GM12891 (cell line): ENCODE measurements around the gene PUS1.

Experiments used
- POLR2A ChIP-seq: IDR thresholded peaks from 2 replicates; pipeline ENCODE4 v1.6.1; 2011; ENCODE audit warnings: low read depth, low read length, control low read depth
- POLR2AphosphoS5 ChIP-seq: IDR thresholded peaks from 2 replicates; pipeline ENCODE4 v1.6.1; 2011; ENCODE audit warnings: low read depth, low read length, control low read depth
- POU2F2 ChIP-seq: IDR thresholded peaks from 2 replicates; pipeline ENCODE4 v1.6.1; 2011; ENCODE audit warnings: low read depth, mild to moderate bottlenecking, control low read depth, low read length, moderate library complexity
- SPI1 ChIP-seq: IDR thresholded peaks from 2 replicates; pipeline ENCODE4 v1.6.1; 2011; ENCODE audit warnings: low read depth, low read length, control low read depth
- TAF1 ChIP-seq: IDR thresholded peaks from 2 replicates; pipeline ENCODE4 v1.6.1; 2011; ENCODE audit warnings: low read depth, low read length, control low read depth

GRCh38 chr12:131948166-131948712 is 19.2 kb downstream of the PUS1 start:
- TF ChIP-seq POLR2A (no peak), TAF1 (no peak), POLR2AphosphoS5 (no peak), SPI1 (no peak), POU2F2 (no peak)
